Left forelimb (tissue), 1 donor: ENCODE results near the gene EVI5L.

Source experiments
- DNase-seq: peaks from one replicate; pipeline ENCODE4 v3.0.0-alpha.2; 2018; ENCODE audit warnings: low spot score

The EVI5L gene

DNA sequence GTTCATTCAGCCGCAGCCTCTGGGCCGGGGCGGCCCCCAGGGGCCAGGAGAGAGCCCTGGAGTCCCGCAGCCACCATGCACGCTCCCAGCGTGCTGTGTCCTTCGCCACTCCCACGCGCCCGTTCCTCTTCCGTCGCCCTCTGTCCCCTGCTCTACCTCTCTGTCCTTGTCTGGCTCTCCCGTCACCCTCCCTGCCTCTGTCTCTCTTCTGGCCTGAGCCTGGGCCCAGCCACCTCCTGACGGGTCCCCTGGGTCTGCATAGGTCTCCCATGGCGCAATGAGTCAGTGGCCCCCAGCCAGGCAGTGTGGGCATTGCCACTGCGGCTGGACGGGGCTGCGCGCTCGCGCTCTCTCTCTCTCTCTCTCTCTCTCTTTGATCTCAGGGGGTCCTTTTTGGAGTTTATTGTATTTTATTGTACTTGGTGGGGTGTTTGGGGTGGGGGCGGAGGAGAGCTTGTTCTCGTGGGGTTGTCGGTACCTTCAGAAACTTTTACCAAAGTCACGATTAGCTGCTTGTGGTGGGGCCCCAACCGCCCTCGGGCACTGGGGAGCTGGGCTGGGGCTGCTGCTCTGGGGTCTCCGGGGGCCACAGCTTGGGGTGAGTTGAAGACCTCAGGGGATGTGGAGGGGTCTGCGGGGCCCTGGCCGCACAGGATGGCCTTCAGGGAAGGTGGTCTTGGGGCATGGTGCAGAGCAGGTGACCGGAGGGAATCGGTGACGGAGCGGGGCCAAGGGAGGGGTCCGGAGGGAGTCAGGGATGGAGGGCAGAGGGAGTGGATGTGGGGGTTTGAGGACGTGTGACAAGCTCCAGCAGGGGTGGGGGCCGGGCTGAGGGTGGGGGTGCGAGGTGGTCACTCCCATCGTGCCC lies 82.9 kb downstream of the EVI5L start:
- DNase-seq = no peak

GRCh38 chr19:7913652-7914051 lies 83.6 kb downstream of the EVI5L start:
- DNase-seq = no peak

DNA sequence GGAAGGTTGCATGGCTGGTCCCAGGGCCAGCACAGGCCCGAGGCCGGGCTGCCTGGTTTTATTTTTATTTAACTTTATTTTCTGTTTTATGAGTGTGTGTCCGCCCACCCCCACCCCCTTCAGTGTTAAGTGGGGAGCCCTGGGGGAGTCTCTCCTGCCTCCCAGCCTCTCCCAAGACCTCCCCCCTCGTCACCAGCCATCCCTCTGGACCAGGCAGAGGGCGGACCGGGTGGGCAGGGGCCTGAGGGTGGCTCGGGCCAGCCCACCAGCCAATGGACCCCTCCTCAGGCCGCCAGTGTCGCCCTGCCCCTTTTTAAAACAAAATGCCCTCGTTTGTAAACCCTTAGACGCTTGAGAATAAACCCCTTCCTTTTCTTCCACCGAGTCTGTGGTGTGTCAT lies 84.1 kb downstream of the EVI5L start:
- no peak for DNase-seq
